ENCODE data around the gene PLA2G6. TPM values are rescaled to one million over a fixed set of nuclear protein-coding genes. Genes with fewer than 3 reads are reported as not detected.

Gene PLA2G6
- total and polyA plus RNA-seq, 9 of the 15 experiments (the other 6 are each of a cell fraction or from before 2014, with no cell fraction given), result 0.11 to 12.2 (median 9.7) TPM

DNA sequence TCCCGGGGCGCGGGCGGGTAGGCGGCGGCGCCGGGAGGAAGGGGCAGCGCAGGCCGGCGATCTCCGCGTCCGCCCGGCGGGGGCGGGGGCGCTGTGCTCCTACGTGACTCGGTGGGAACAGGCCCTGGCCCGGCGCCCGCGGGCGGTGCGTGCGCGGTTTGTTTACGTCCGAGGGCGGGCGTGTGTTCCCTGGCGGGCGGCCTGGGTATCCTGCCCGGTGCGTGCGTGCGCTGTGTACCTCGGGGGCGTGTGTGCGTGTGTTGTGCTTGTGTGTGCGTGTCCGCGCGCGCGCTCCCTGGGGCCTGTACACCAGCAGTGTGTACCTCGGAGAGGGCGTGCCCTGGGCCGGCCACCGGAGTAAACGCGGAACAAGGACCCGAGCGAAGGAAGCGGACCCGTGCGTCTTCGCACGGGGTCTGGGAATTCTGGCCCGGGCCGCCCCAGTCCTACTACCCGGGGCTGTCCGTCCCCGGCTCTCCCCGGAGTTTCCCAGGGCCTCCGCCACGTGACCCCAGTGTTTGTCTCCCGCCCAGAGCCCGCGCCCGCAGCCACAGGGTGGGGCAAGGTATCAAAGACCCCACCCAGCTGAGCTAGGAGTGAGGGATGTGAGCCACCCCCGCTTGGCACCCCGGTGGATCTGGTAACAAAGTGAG is 20.9 kb upstream of the PLA2G6 start (continued):
- TF ChIP-seq, protein P1, sequence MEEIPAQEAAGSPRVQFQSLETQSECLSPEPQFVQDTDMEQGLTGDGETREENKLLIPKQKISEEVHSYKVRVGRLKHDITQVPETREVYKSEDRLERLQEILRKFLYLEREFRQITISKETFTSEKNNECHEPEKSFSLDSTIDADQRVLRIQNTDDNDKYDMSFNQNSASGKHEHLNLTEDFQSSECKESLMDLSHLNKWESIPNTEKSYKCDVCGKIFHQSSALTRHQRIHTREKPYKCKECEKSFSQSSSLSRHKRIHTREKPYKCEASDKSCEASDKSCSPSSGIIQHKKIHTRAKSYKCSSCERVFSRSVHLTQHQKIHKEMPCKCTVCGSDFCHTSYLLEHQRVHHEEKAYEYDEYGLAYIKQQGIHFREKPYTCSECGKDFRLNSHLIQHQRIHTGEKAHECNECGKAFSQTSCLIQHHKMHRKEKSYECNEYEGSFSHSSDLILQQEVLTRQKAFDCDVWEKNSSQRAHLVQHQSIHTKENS (CRISPR knock-in tag; IDR thresholded peaks at IDR 0.05), result no peak
- TF ChIP-seq HCFC1 (IDR thresholded peaks at IDR 0.05; ENCODE audit: low read depth, low read length) (peak; percentile 47), HDGF (IDR thresholded peaks at IDR 0.05) (no peak), U2AF1 (optimal IDR thresholded peaks at IDR 0.05; ENCODE audit: low read depth, low read length) (peak; percentile 15), MEF2D (tag; conservative IDR thresholded peaks at IDR 0.05; ENCODE audit: low read depth) (no peak), MEIS2 (IDR thresholded peaks at IDR 0.05; ENCODE audit: partially characterized antibody) (no peak), ZNF143 (CRISPR knock-in tag; IDR thresholded peaks at IDR 0.05) (no peak), SPI1 (IDR thresholded peaks at IDR 0.05; ENCODE audit: borderline replicate concordance, low read depth, low read length) (no peak), ADNP (tag; IDR thresholded peaks at IDR 0.05) (no peak), CHD1 (IDR thresholded peaks at IDR 0.05; ENCODE audit: low read length) (no peak), JUND (IDR thresholded peaks at IDR 0.05; ENCODE audit: borderline replicate concordance, low read depth, low read length) (0 out of 2 replicates have a peak, but pooled peaks have one; percentile 15), JUND (tag; IDR thresholded peaks at IDR 0.05; ENCODE audit: borderline replicate concordance, low read depth, low read length) (no peak; the same call in 2 of the 3 replicates), MBD2 (IDR thresholded peaks at IDR 0.05; ENCODE audit: borderline replicate concordance, low read depth) (no peak), ETV5 (CRISPR knock-in tag; IDR thresholded peaks at IDR 0.05; ENCODE audit: low read depth) (peak; percentile 12; the same call in 1 of the 2 replicates), SAFB (IDR thresholded peaks at IDR 0.05; ENCODE audit: borderline replicate concordance, low read depth, low read length) (no peak), BCL6 (CRISPR knock-in tag; IDR thresholded peaks at IDR 0.05) (no peak), KAT7 (CRISPR knock-in tag; IDR thresholded peaks at IDR 0.05; ENCODE audit: borderline replicate concordance) (no peak), EGR1 (conservative IDR thresholded peaks at IDR 0.05) (peak; percentile 80), NFIC (IDR thresholded peaks at IDR 0.05) (peak; percentile 88), DPF2 (IDR thresholded peaks at IDR 0.05) (no peak), CBX2 (IDR thresholded peaks at IDR 0.05; ENCODE audit: insufficient read depth, low read length, poor library complexity, severe bottlenecking) (no peak)
- TF ChIP-seq, protein P2, sequence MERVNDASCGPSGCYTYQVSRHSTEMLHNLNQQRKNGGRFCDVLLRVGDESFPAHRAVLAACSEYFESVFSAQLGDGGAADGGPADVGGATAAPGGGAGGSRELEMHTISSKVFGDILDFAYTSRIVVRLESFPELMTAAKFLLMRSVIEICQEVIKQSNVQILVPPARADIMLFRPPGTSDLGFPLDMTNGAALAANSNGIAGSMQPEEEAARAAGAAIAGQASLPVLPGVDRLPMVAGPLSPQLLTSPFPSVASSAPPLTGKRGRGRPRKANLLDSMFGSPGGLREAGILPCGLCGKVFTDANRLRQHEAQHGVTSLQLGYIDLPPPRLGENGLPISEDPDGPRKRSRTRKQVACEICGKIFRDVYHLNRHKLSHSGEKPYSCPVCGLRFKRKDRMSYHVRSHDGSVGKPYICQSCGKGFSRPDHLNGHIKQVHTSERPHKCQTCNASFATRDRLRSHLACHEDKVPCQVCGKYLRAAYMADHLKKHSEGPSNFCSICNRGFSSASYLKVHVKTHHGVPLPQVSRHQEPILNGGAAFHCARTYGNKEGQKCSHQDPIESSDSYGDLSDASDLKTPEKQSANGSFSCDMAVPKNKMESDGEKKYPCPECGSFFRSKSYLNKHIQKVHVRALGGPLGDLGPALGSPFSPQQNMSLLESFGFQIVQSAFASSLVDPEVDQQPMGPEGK (CRISPR knock-in tag; IDR thresholded peaks at IDR 0.05; ENCODE audit: borderline replicate concordance), result no peak
- TF ChIP-seq, protein P3, sequence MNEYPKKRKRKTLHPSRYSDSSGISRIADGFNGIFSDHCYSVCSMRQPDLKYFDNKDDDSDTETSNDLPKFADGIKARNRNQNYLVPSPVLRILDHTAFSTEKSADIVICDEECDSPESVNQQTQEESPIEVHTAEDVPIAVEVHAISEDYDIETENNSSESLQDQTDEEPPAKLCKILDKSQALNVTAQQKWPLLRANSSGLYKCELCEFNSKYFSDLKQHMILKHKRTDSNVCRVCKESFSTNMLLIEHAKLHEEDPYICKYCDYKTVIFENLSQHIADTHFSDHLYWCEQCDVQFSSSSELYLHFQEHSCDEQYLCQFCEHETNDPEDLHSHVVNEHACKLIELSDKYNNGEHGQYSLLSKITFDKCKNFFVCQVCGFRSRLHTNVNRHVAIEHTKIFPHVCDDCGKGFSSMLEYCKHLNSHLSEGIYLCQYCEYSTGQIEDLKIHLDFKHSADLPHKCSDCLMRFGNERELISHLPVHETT (CRISPR knock-in tag; conservative IDR thresholded peaks at IDR 0.05 in 1 of 2, IDR thresholded peaks at IDR 0.05 in 1 of 2), result peak in 1 of 2 experiments; percentile 46; a peak in 1 of 4 replicates

All from K562 (cell line).